Tongue (tissue), 2 donors: Measurements from ENCODE around the gene HLA-DPB1. TPM values are rescaled to one million over a fixed set of nuclear protein-coding genes. Genes with fewer than 3 reads are reported as not detected.
"Not testable (repeated sequence)": the region's sequence is repeated elsewhere in the genome, so short reads cannot be mapped to it uniquely, and the experiment has no call there.

ENCODE experiments used
- DNase-seq: peaks from one replicate; pipeline ENCODE4 v3.0.0-alpha.2; 2015
- total RNA-seq: library from RNA; depleted of rRNA; stranded (reverse); fragments of >200 nt; gene quantifications from one replicate; pipeline ENCODE4 v1.2.3, GENCODE V29; 2014

The HLA-DPB1 gene
- total RNA-seq, 1 donor from 2014 or later, result 9.9 TPM

GRCh38 chr6:33071569-33071968 is 4.2 kb upstream of the HLA-DPB1 start:
- DNase-seq, result no peak

GRCh38 chr6:33072508-33073100 is 3.2 kb upstream of the HLA-DPB1 start:
- no peak for DNase-seq

GRCh38 chr6:33073431-33073871 is 2.3 kb upstream of the HLA-DPB1 start, which contains the start of gene HLA-DPA1:
HLA-DPA1 (minus strand) TSS chr6:33073649.
- DNase-seq, result no peak

- no peak for DNase-seq
Observed at GRCh38 chr6:33075208-33075567, 602 bp upstream of the HLA-DPB1 start.

GRCh38 chr6:33076406-33076934 is 680 bp downstream of the HLA-DPB1 start:
- DNase-seq, result no peak

GRCh38 chr6:33077908-33078307 is 2.1 kb downstream of the HLA-DPB1 start:
- no peak for DNase-seq

GRCh38 chr6:33078442-33078841 is 2.7 kb downstream of the HLA-DPB1 start:
- DNase-seq, result no peak

- DNase-seq, result no peak
Observed at GRCh38 chr6:33078919-33079521, 3.2 kb downstream of the HLA-DPB1 start.

GRCh38 chr6:33079580-33079979 is 3.8 kb downstream of the HLA-DPB1 start:
- no peak for DNase-seq

GRCh38 chr6:33080127-33081089 is 4.6 kb downstream of the HLA-DPB1 start:
- peak; percentile 74 for DNase-seq

- no peak for DNase-seq
Observed at GRCh38 chr6:33081098-33081824, 5.5 kb downstream of the HLA-DPB1 start.

GRCh38 chr6:33082702-33083101 is 6.9 kb downstream of the HLA-DPB1 start:
- peak; percentile 23 for DNase-seq

GRCh38 chr6:33085627-33086026 is 9.8 kb downstream of the HLA-DPB1 start:
- no peak for DNase-seq

- DNase-seq, result no peak
Observed at GRCh38 chr6:33088258-33088930, 12.6 kb downstream of the HLA-DPB1 start.

GRCh38 chr6:33088931-33089620 is 13.3 kb downstream of the HLA-DPB1 start:
- DNase-seq, result peak; percentile 44

GRCh38 chr6:33091957-33092356 is 16.2 kb downstream of the HLA-DPB1 start:
- no peak for DNase-seq

GRCh38 chr6:33092385-33092784 is 16.6 kb downstream of the HLA-DPB1 start:
- DNase-seq, result no peak

GRCh38 chr6:33093855-33094254 is 18.1 kb downstream of the HLA-DPB1 start:
- DNase-seq, result no peak

- no peak for DNase-seq
Observed at GRCh38 chr6:33095681-33096080, 19.9 kb downstream of the HLA-DPB1 start.

GRCh38 chr6:33101121-33101737 is 25.4 kb downstream of the HLA-DPB1 start:
- DNase-seq, result not testable (repeated sequence)
